IPS-11a (cell line): ENCODE measurements around the gene IL3.

Experiments used
- H3K4me3 ChIP-seq: one replicate; pipeline ENCODE4 v1.5.1; 2013; ENCODE audit warnings: low read depth, low read length, control low read depth

IL3 gene

GRCh38 chr5:132060501-132061161 is at the start of gene IL3:
Gene IL3 (plus strand): TSS chr5:132060655. CDS start chr5:132060707, 52 bp downstream.
- H3K4me3 ChIP-seq, result no peak within 1 kb of the TSS

DNA sequence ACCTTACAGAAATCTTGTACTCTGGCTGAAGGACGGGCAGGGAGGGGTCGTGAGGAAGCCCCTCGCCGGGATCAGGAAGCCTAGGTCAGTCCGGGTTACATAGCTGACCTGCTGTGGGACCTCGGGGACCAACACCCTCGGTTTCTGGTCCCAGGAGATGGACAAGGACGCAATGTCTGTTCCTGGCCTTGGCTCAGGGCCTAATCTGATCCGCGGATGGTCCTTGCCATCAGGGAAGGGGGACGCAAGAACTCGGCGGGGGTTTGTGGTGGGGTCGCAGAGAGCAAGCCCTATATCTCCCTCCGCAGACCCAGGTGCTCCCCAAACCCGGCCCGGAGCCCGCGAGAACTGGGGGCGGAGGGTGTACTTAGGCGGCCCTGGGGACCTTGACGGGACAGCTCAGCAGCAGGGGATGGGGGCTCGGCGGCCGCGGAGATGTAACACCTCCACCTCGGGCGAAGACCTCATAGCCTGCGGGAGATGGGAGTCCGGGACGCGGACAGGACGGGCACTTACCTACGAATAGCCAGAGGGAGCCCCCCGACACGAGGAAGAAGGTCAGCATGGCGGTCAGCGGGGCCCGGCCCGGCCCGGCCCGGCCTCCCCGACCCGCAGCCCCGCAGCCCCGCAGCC is 49.4 kb upstream of the IL3 start:
- peak overlapping the region; percentile 47 for H3K4me3 ChIP-seq

- H3K4me3 ChIP-seq, result peak within 1 kb of the TSS; percentile 47
These were observed 48.7 kb upstream of the IL3 start, which contains the start of gene ACSL6 for GRCh38 chr5:132011622-132012343. Gene ACSL6 (minus strand): TSS chr5:132011658. CDS start chr5:132011553, 105 bp downstream.

DNA sequence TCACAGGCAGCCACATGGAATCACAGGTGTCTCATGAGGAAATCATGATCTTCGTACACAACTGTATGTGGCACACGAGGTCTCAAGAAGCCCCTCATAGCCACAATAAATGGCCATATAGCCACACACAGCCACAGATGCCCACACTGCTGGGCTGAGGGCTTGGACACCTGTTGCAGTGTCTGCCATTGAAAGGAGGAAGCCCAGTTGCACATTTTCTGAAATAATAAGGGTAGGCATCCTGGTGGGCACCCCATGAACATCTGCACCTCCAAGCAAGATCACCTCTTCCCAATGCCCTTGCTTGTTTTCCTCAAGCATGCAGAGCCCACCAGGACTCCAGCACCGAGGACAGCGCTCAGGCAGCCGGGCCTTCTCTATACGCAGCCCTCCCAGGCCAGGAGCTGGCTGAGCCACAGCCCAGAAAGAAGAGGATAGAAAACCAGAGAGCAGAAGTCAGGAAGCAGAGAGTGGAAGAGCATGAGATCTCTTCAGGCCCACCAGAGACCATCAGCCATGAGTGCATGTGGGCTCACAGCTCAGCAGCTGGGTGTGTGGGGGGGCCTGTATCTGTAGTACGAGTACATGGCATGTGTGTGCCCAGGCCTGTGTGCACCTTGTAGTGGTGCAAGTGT is 48.0 kb upstream of the IL3 start:
- H3K4me3 ChIP-seq, result peak overlapping the region; percentile 47

DNA sequence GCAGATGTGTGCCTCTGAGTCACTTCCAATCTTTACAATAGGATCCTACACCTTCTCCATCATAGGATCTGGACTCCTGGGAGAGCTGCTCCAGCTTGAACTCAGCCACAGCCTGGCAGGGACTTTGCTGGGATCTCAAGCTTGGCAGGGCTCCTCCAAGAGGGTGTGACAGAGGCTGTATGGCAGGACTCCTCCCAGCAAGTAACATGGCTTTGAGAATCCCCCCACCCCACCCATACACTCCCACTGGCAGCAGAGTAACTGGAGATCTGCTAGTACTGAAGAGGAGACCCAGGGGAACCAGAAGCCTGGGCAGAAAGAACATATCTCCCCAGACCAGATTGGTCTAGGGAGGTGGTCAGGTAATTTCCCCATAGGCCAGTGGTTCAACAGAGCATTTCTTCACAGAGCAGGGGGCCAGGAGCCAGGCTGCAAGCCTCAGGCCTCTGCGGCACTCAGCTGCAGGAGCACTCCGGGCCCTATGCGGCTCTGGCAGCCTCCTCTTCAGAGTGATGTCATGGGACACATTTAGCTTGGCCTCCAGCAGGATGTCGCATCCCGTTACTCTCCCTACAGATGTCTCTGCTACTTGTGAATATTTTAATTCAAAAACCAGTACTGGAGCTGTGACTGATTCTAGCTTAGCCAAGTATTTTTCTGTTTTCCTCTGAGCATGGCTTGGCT is 47.3 kb upstream of the IL3 start:
- no peak overlapping the region for H3K4me3 ChIP-seq

DNA sequence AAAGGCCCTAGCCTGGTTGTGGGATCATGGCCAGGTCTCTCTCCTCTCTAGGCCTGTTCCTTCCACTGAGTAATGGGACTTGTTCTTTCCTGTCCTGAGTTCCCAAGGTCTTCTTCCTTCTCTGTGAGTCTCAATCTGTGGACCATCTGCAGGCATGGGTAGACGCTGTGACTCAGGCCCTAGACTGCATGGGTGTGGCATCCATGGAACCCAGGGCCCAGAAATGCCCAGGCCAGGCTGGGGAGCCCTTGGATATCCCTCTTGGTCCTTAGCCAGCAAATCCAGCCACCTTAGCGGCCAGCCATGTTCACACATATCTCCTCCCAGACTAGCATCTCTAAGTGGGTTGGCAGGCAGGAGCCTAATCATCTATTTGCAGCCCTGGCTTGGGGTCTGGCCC is 46.7 kb upstream of the IL3 start:
- no peak overlapping the region for H3K4me3 ChIP-seq

DNA sequence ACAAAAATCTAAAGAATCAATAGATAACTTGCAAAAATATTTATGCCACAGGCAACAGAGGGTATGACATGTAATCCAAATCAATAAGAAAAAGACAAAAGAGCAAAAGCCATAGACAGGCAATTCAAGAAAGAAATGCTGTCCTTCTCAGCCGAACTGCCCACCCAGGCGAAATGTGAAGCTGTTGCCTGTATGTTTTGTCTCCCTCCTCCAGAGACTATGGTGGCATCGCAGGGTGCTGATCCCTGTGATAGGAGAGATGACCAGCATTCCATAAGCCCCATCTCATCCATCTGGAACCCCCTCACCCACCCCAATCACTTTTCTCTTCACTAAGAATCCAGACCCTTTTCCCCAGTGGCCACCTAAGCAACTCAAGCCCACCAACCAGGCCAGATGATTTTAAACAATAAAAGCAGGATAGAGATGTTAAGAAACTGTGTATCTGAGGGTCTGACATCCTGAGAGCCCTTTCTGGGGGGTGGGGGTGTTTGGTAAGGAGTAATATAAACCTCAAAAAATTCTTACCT is 43.7 kb upstream of the IL3 start:
- H3K4me3 ChIP-seq, result no peak overlapping the region

GRCh38 chr5:132017316-132017715 is 43.1 kb upstream of the IL3 start:
- H3K4me3 ChIP-seq, result no peak overlapping the region

- H3K4me3 ChIP-seq, result no peak overlapping the region
These were observed 42.5 kb upstream of the IL3 start for GRCh38 chr5:132017738-132018625.

GRCh38 chr5:132019337-132019736 is 41.1 kb upstream of the IL3 start:
- no peak overlapping the region for H3K4me3 ChIP-seq

GRCh38 chr5:132019857-132020555 is 40.4 kb upstream of the IL3 start:
- H3K4me3 ChIP-seq, result no peak overlapping the region

- H3K4me3 ChIP-seq, result no peak overlapping the region
These were observed 39.7 kb upstream of the IL3 start for GRCh38 chr5:132020568-132021339.

- no peak overlapping the region for H3K4me3 ChIP-seq
These were observed 38.8 kb upstream of the IL3 start for GRCh38 chr5:132021654-132022053.

DNA sequence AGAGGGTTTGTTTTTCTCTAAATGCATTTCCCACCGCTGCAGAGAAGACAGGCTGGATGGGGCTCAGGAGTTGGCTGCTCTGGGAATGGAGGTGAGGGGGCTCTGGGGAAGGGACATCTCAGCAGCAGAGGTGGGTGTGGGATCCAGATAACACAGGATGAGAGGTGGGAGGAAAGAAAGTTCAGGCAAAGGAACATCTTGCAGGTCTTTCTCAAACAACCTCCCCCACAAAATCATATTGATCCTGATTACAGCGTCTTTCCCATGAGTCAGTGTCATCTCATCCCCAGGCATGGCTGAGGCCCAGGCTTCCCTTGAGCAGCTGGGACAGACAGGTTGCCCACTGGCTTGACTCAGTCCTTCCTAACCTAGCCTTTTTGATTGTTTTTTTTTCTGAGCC is 37.7 kb upstream of the IL3 start:
- no peak overlapping the region for H3K4me3 ChIP-seq

DNA sequence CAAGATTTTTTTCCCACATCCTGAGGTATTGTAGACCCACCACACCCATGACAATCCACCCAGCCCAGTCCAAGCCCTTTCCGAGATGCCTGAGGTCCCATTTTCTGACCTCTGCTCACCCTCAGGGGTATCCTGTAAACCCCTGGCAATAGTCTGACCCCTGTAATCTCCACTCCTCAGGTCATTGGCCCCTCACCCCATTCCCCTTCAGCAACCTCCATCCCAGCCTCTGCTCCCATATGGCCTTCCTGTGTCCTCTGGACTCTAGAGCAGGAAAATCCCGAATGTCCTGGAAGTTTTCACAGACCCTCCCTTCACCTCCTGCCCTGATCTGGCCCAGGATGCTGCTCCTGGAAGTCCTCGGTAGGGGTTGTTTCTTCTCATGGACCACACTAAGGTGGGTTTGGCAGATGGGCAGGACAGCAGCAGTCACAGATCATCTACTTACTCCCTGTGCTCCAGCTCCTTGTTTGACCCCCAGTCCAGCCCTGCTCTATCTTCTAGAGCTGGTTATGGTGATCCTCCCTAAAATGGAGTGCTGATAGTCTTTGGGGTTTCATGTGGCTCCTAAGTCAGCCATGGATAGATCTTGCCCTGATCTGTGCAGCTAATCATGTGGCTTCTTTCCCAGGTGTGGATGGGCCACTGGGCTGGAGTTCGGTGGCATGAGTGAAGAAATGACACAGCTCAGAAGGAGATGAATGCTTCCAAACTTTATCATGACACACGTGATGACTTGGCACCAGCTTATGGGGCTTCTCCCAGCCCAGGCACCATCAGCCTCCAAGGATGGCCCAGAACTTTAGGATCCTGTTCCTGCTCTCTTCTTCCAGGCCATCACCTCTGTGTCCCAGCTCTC is 37.0 kb upstream of the IL3 start:
- no peak overlapping the region for H3K4me3 ChIP-seq

DNA sequence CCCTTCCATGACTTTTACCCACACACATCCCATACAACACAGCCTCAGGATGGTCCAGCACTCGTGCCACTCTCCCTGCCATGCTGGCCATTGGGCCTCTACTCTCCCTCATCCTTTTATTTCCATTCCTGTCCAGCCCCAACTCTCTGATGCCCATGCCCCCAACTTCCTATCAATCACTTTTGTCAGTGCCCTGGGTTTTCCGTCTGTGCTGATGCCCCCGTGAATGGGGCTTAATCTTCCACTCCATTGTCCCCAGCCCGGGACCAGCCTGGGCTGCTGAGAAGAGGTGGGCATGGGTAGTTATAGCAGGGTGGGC is 36.4 kb upstream of the IL3 start:
- H3K4me3 ChIP-seq, result no peak overlapping the region

DNA sequence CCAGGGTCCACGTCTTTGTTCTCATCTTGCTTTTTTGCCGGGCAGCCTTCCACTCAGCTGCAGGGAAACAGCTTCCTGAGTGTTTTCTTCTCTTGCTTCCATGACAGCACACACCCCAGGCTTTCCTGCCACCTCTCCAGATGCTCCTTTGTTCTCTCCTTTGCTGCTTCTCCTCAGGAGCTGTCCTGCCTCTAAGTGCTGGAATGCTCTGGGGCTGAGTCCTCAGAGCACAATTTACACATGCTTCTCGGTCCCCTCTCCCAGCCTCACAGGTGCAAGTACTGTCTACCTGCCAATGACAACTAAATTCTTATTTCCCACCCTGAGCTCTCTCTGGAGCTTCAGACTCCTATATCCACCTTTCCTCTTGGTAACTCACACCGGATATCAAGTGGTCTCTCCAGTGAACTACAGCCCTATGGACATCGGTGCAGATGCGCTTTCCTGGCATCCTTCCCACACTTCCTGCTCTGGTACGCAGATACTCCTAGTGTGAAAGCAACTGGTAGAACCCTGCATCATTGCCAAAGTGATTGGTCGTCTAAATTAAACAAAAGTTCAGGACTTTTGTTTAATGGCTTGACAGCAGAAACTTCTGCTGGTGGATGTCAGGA is 35.6 kb upstream of the IL3 start:
- H3K4me3 ChIP-seq, result no peak overlapping the region
